ENCODE measurements around the gene NRXN3.

Gene NRXN3

DNA sequence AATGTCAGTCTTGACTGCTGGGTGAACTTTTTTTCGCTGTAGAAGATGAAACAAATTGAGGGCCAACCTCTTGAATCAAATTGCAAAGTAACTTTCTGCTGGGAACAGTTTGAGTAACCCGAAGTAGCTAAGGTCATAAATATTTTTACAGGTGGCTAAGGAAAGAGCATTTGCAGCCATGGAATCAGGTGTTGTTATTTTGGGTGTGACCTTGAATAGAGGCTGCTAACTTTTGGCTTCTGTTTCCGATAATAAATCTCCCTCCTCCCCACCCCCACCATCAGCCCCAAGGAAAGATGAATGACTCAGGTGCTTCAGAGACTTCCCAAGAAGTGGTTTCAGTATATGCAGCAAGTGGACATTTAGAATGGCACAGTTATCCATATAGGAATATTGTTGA is 1469.4 kb downstream of the NRXN3 start:
- no peaks in the 10 kb centered on the region for H3K36me3 ChIP-seq (ENCODE audit: insufficient read depth, low read length)
- H3K9me3 ChIP-seq (ENCODE audit: low read length), result no peaks in the 10 kb centered on the region
- no peak overlapping the region for H3K4me3 ChIP-seq (ENCODE audit: low read depth in 1 of 2, low read length in 2 of 2)
- H3K4me1 ChIP-seq (ENCODE audit: insufficient read depth, low read length), result no peaks in the 10 kb centered on the region
- no peak overlapping the region for H3K27ac ChIP-seq (ENCODE audit: low read depth, low read length)
- no peak overlapping the region for H3K9ac ChIP-seq (ENCODE audit: low read length)
- no peaks in the 10 kb centered on the region for H3K27me3 ChIP-seq (ENCODE audit: control insufficient read depth in 1 of 2, insufficient read depth in 2 of 2, low read length in 2 of 2)

GRCh38 chr14:79641371-79641770 is 1471.2 kb downstream of the NRXN3 start:
- Histone ChIP-seq H3K4me3 (ENCODE audit: low read depth in 1 of 2, low read length in 2 of 2) (no peak overlapping the region), H3K27me3 (ENCODE audit: control insufficient read depth in 1 of 2, insufficient read depth in 2 of 2, low read length in 2 of 2) (no peaks in the 10 kb centered on the region), H3K27ac (ENCODE audit: low read depth, low read length) (no peak overlapping the region), H3K9ac (ENCODE audit: low read length) (no peak overlapping the region), H3K36me3 (ENCODE audit: insufficient read depth, low read length) (no peaks in the 10 kb centered on the region), H3K9me3 (ENCODE audit: low read length) (no peaks in the 10 kb centered on the region), H3K4me1 (ENCODE audit: insufficient read depth, low read length) (no peaks in the 10 kb centered on the region)

GRCh38 chr14:79643132-79643531 is 1473.0 kb downstream of the NRXN3 start:
- no peaks in the 10 kb centered on the region for H3K27me3 ChIP-seq (ENCODE audit: control insufficient read depth in 1 of 2, insufficient read depth in 2 of 2, low read length in 2 of 2)
- H3K27ac ChIP-seq (ENCODE audit: low read depth, low read length), result no peak overlapping the region
- H3K4me3 ChIP-seq (ENCODE audit: low read depth in 1 of 2, low read length in 2 of 2), result no peak overlapping the region
- no peaks in the 10 kb centered on the region for H3K9me3 ChIP-seq (ENCODE audit: low read length)
- H3K9ac ChIP-seq (ENCODE audit: low read length), result no peak overlapping the region
- peaks cover 4% of the 10 kb centered on the region for H3K4me1 ChIP-seq (ENCODE audit: insufficient read depth, low read length)
- H3K36me3 ChIP-seq (ENCODE audit: insufficient read depth, low read length), result no peaks in the 10 kb centered on the region

DNA sequence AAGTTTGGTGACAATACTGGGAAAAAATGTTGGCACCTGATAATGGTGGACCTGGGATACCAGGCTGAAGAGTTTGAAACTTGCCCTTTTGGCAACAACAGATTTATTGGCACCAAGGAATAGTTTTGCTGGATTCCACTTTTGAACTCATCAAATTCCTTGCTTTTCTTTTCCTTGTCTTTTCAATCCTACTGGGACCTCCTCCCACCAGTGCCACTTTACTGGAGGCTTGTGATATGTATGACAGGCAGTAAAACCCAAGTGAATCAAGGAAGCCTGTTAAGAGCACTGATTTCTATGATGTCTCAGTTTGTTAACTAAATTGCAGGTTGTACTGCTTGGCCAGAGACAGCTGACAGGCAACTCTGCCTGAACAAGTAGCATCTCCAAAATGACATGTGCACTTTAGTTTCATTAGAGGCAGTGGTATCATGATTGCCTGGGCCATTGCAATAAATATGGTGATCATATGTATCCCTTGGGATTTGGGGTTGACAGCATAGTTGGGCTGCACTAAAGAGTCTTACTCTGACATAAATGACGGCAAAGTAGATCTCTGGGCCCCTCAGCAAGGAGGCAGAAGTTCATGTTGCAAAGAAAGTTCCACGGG is 1475.7 kb downstream of the NRXN3 start:
- no peak overlapping the region for H3K27ac ChIP-seq (ENCODE audit: low read depth, low read length)
- H3K4me3 ChIP-seq (ENCODE audit: low read depth in 1 of 2, low read length in 2 of 2), result no peak overlapping the region
- H3K9ac ChIP-seq (ENCODE audit: low read length), result no peak overlapping the region
- peaks cover 4% of the 10 kb centered on the region for H3K4me1 ChIP-seq (ENCODE audit: insufficient read depth, low read length)
- H3K9me3 ChIP-seq (ENCODE audit: low read length), result no peaks in the 10 kb centered on the region
- H3K27me3 ChIP-seq (ENCODE audit: control insufficient read depth in 1 of 2, insufficient read depth in 2 of 2, low read length in 2 of 2), result no peaks in the 10 kb centered on the region
- no peaks in the 10 kb centered on the region for H3K36me3 ChIP-seq (ENCODE audit: insufficient read depth, low read length)

DNA sequence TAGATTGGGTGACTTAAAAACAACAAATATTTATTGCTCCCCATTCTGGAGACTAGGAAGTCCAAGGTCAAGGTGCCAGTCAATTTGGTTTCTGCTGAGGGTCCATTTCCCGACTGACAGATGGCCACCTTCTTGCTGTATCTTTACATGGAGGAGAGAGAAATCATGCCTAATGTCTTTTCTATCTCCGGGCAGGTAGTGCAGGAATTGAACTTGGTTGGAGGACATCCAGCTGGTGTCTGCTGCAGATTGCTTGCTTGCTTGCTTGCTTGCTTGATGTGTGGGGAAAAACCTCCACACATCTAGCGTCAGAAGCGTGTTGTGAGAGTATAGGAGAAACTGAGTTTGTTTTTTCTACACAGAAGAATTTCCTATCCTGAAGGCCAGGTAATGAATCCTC is 1479.7 kb downstream of the NRXN3 start:
- no peaks in the 10 kb centered on the region for H3K27me3 ChIP-seq (ENCODE audit: control insufficient read depth in 1 of 2, insufficient read depth in 2 of 2, low read length in 2 of 2)
- peaks cover 4% of the 10 kb centered on the region for H3K4me1 ChIP-seq (ENCODE audit: insufficient read depth, low read length)
- H3K27ac ChIP-seq (ENCODE audit: low read depth, low read length), result no peak overlapping the region
- no peak overlapping the region for H3K9ac ChIP-seq (ENCODE audit: low read length)
- H3K4me3 ChIP-seq (ENCODE audit: low read depth in 1 of 2, low read length in 2 of 2), result no peak overlapping the region
- H3K36me3 ChIP-seq (ENCODE audit: insufficient read depth, low read length), result no peaks in the 10 kb centered on the region
- no peaks in the 10 kb centered on the region for H3K9me3 ChIP-seq (ENCODE audit: low read length)

GRCh38 chr14:79652513-79653307 is 1482.5 kb downstream of the NRXN3 start:
- Histone ChIP-seq H3K27ac (ENCODE audit: low read depth, low read length) (no peak overlapping the region), H3K9me3 (ENCODE audit: low read length) (no peaks in the 10 kb centered on the region), H3K36me3 (ENCODE audit: insufficient read depth, low read length) (no peaks in the 10 kb centered on the region), H3K9ac (ENCODE audit: low read length) (no peak overlapping the region), H3K27me3 (ENCODE audit: control insufficient read depth in 1 of 2, insufficient read depth in 2 of 2, low read length in 2 of 2) (no peaks in the 10 kb centered on the region), H3K4me3 (ENCODE audit: low read depth in 1 of 2, low read length in 2 of 2) (no peak overlapping the region), H3K4me1 (ENCODE audit: insufficient read depth, low read length) (no peaks in the 10 kb centered on the region)

DNA sequence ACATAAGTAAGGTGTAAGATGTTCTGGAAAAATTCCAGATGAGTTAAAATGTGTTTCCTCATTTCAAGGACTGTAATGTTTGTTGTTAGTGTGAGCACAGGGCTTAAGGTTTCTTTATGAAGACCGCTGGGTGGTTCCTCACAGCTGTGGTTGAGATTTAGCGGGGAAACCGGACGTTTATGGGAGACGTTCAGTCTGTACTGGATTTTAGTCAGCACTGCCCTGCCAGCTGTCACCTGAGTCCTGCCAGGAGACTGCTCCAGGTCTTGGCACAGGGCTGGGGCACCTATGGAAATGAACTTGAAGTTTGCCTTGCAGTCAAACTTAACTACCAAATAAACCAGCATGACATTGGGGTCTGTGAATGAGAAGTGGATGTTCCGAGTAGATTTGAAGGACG is 1485.9 kb downstream of the NRXN3 start:
- H3K9me3 ChIP-seq (ENCODE audit: low read length), result no peaks in the 10 kb centered on the region

DNA sequence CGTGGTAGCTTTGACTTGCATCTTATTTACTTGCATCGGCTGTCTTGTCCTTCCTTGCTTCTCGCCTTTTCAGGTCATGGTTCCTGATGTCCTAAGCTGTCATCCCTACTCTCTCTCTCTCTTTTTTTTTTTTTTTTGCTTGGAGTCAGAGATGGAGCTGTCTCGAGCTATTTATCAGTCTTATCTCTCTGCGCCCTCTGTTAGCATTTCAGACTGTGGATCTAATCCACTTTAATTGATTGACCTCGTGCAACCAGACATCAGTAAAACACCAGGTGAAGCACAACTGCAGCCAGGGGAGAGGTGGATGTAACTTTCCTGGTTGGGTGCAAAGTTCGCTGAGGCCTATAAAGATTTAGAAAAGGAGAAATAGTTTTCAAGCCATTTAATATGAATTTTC is 1486.3 kb downstream of the NRXN3 start:
- no peaks in the 10 kb centered on the region for H3K4me1 ChIP-seq (ENCODE audit: insufficient read depth, low read length)
- H3K36me3 ChIP-seq (ENCODE audit: insufficient read depth, low read length), result no peaks in the 10 kb centered on the region
- no peak overlapping the region for H3K27ac ChIP-seq (ENCODE audit: low read depth, low read length)
- no peak overlapping the region for H3K9ac ChIP-seq (ENCODE audit: low read length)
- no peaks in the 10 kb centered on the region for H3K27me3 ChIP-seq (ENCODE audit: control insufficient read depth in 1 of 2, insufficient read depth in 2 of 2, low read length in 2 of 2)
- H3K9me3 ChIP-seq (ENCODE audit: low read length), result no peaks in the 10 kb centered on the region
- no peak overlapping the region for H3K4me3 ChIP-seq (ENCODE audit: low read depth in 1 of 2, low read length in 2 of 2)

More for the DNA sequence above, 1485.9 kb downstream of the NRXN3 start:
- no peaks in the 10 kb centered on the region for H3K36me3 ChIP-seq (ENCODE audit: insufficient read depth, low read length)
- H3K27me3 ChIP-seq (ENCODE audit: control insufficient read depth in 1 of 2, insufficient read depth in 2 of 2, low read length in 2 of 2), result no peaks in the 10 kb centered on the region
- H3K4me1 ChIP-seq (ENCODE audit: insufficient read depth, low read length), result no peaks in the 10 kb centered on the region
- no peak overlapping the region for H3K9ac ChIP-seq (ENCODE audit: low read length)
- no peak overlapping the region for H3K4me3 ChIP-seq (ENCODE audit: low read depth in 1 of 2, low read length in 2 of 2)
- no peak overlapping the region for H3K27ac ChIP-seq (ENCODE audit: low read depth, low read length)

- no peaks in the 10 kb centered on the region for H3K9me3 ChIP-seq (ENCODE audit: low read length)
- H3K4me3 ChIP-seq (ENCODE audit: low read depth in 1 of 2, low read length in 2 of 2), result no peak overlapping the region
- no peak overlapping the region for H3K27ac ChIP-seq (ENCODE audit: low read depth, low read length)
- H3K9ac ChIP-seq (ENCODE audit: low read length), result no peak overlapping the region
- no peaks in the 10 kb centered on the region for H3K27me3 ChIP-seq (ENCODE audit: control insufficient read depth in 1 of 2, insufficient read depth in 2 of 2, low read length in 2 of 2)
- no peaks in the 10 kb centered on the region for H3K4me1 ChIP-seq (ENCODE audit: insufficient read depth, low read length)
- H3K36me3 ChIP-seq (ENCODE audit: insufficient read depth, low read length), result no peaks in the 10 kb centered on the region
These were observed 1488.0 kb downstream of the NRXN3 start for GRCh38 chr14:79658221-79658620.

- Histone ChIP-seq H3K9me3 (ENCODE audit: low read length) (no peaks in the 10 kb centered on the region), H3K4me1 (ENCODE audit: insufficient read depth, low read length) (no peaks in the 10 kb centered on the region), H3K27ac (ENCODE audit: low read depth, low read length) (no peak overlapping the region), H3K9ac (ENCODE audit: low read length) (no peak overlapping the region), H3K27me3 (ENCODE audit: control insufficient read depth in 1 of 2, insufficient read depth in 2 of 2, low read length in 2 of 2) (no peaks in the 10 kb centered on the region), H3K4me3 (ENCODE audit: low read depth in 1 of 2, low read length in 2 of 2) (no peak overlapping the region), H3K36me3 (ENCODE audit: insufficient read depth, low read length) (no peaks in the 10 kb centered on the region)
These were observed 1488.6 kb downstream of the NRXN3 start for GRCh38 chr14:79658769-79659168.

GRCh38 chr14:79660053-79660939 is 1490.1 kb downstream of the NRXN3 start:
- no peaks in the 10 kb centered on the region for H3K4me1 ChIP-seq (ENCODE audit: insufficient read depth, low read length)
- no peak overlapping the region for H3K4me3 ChIP-seq (ENCODE audit: low read depth in 1 of 2, low read length in 2 of 2)
- H3K27ac ChIP-seq (ENCODE audit: low read depth, low read length), result no peak overlapping the region
- no peak overlapping the region for H3K9ac ChIP-seq (ENCODE audit: low read length)
- H3K9me3 ChIP-seq (ENCODE audit: low read length), result no peaks in the 10 kb centered on the region
- H3K36me3 ChIP-seq (ENCODE audit: insufficient read depth, low read length), result no peaks in the 10 kb centered on the region
- no peaks in the 10 kb centered on the region for H3K27me3 ChIP-seq (ENCODE audit: control insufficient read depth in 1 of 2, insufficient read depth in 2 of 2, low read length in 2 of 2)

All from muscle layer of colon (tissue), 2 donors.